ENCODE results near the gene GFI1B.
"Not testable (repeated sequence)": the region's sequence is repeated elsewhere in the genome, so short reads cannot be mapped to it uniquely, and the experiment has no call there.

Gene GFI1B

DNA sequence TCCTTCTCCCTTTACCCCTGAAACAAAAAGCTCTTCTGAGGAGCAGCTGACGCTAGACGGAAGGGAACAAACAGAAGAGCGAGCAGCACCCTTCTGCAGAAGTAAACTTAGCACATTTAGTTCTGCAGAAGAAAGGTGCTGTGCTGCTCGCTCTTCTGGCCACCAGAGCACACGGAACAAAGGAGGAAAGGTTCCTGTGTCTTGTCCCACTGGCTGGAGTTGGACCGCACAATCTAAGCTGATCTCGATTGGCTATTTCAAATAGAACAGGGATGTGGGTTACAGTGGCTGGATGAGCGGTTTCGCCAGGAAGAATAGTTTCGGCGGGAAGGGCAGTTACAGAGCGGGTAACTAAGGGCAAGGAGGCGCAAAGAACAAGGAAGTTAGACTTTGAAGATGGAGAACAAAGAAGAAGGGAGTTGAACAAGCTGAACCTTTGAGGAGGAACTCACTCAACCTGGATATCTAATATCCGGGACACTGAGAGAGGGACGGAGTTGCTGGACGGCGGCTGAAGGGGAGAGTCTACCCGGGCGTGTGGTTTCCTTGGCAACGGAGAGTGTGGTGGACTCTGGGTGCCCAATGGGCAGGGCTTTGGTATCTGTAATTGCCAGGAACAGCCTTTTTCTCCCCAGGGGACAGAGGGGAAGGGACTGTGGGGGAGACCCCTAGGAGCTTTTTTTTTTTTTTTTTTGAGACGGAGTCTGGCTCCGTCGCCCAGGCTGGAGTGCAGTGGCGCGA is 59.5 kb downstream of the GFI1B start:
- H3K4me3 ChIP-seq (replicated peaks in 1 of 2; ENCODE audit: low read depth in 2 of 2, low read length in 2 of 2) = no peak overlapping the region
- TF ChIP-seq, protein P1, sequence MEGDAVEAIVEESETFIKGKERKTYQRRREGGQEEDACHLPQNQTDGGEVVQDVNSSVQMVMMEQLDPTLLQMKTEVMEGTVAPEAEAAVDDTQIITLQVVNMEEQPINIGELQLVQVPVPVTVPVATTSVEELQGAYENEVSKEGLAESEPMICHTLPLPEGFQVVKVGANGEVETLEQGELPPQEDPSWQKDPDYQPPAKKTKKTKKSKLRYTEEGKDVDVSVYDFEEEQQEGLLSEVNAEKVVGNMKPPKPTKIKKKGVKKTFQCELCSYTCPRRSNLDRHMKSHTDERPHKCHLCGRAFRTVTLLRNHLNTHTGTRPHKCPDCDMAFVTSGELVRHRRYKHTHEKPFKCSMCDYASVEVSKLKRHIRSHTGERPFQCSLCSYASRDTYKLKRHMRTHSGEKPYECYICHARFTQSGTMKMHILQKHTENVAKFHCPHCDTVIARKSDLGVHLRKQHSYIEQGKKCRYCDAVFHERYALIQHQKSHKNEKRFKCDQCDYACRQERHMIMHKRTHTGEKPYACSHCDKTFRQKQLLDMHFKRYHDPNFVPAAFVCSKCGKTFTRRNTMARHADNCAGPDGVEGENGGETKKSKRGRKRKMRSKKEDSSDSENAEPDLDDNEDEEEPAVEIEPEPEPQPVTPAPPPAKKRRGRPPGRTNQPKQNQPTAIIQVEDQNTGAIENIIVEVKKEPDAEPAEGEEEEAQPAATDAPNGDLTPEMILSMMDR (IDR thresholded peaks at IDR 0.05; ENCODE audit: low read depth, low read length) = no peak
- DNase-seq (ENCODE audit: low read depth in 2 of 2) = no peak

DNA sequence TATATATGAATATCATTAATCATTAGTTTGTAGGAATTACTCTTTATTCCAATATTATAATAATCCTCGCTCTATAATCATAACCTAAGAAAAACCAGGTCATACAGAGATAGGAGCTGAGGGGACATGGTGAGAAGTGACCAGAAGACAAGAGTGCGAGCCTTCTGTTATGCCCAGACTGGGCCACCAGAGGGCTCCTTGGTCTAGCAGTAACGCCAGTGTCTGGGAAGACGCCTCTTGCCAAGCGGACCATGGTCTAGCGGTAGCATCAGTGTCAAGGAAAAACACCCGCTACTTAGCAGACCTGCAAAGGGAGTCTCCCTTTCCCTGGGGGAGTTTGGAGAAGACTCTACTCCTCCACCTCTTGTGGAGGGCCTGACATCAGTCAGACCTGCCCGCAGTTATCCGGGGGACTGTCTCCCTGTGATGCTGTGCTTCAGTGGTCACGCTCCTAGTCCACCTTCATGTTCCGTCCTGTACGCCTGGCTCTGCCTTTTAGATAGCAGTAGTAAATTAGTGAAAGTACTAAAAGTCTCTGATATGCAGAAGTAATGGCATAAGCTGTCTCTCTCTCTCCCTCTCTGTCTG is 62.5 kb downstream of the GFI1B start:
- DNase-seq (ENCODE audit: low read depth in 2 of 2) = peak; percentile 58 to 62
- TF ChIP-seq, protein P1 (IDR thresholded peaks at IDR 0.05; ENCODE audit: low read depth, low read length) = peak; percentile 62
- H3K4me3 ChIP-seq (replicated peaks in 1 of 2; ENCODE audit: low read depth in 2 of 2, low read length in 2 of 2) = not testable (repeated sequence)

All from cardiac fibroblast (primary cell).